H1 (cell line): Measurements from ENCODE around the gene RICTOR. TPM values are rescaled to one million over a fixed set of nuclear protein-coding genes. Genes with fewer than 3 reads are reported as not detected.

ENCODE experiments used
- CTCF ChIA-PET: fragments of 300-600 bp; sonication (Branson Sonifier 250); formaldehyde crosslinking; loops from one replicate; lab custom pipeline; 2021; ENCODE audit not compliant: partially characterized antibody; lab: Charles Lee
- POLR2A ChIA-PET: fragments of 300-600 bp; sonication (Branson Sonifier 250); formaldehyde crosslinking; loops from one replicate; lab custom pipeline; 2021; ENCODE audit warnings: inconsistent platforms; ENCODE audit not compliant: partially characterized antibody; lab: Charles Lee
- DNase-seq, 2 experiments: peaks; one replicate each; pipeline versions ENCODE4 v3.0.0 to v3.0.0-alpha.2; 2010 to 2022; ENCODE audit warnings: low spot score in 2 of 2, low read depth in 1 of 2, mixed read lengths in 1 of 2
- FAIRE-seq: peaks from 2 replicates; lab custom pipeline; 2011; peaks lifted over from hg19 to GRCh38; lab: Jason Lieb, UNC
- H2AFZ ChIP-seq: 2 replicates; pipeline ENCODE4 v1.8.1; 2012; ENCODE audit warnings: low read length, inconsistent platforms
- H2AK5ac ChIP-seq: 2 replicates; pipeline ENCODE4 v1.6.1; 2013; ENCODE audit warnings: low read depth, low read length
- H2BK120ac ChIP-seq: replicated peaks from 2 replicates; pipeline ENCODE3; 2013; ENCODE audit warnings: low read depth, low read length, inconsistent platforms
- H2BK12ac ChIP-seq: 2 replicates; pipeline ENCODE4 v1.6.1; 2013; ENCODE audit warnings: low read depth, low read length
- H2BK15ac ChIP-seq: 2 replicates; pipeline ENCODE4 v1.6.1; 2013; ENCODE audit warnings: low read length
- H2BK20ac ChIP-seq: 2 replicates; pipeline ENCODE4 v1.6.1; 2013; ENCODE audit warnings: low read length
- H2BK5ac ChIP-seq: 2 replicates; pipeline ENCODE4 v1.6.1; 2013; ENCODE audit warnings: low read depth, low read length
- H3K14ac ChIP-seq: 2 replicates; pipeline ENCODE4 v1.6.1; 2013; ENCODE audit warnings: inconsistent platforms; ENCODE audit not compliant: insufficient read length
- H3K18ac ChIP-seq: 2 replicates; pipeline ENCODE4 v1.6.1; 2013; ENCODE audit warnings: low read length; ENCODE audit errors: extremely low read depth
- H3K23ac ChIP-seq: 2 replicates; pipeline ENCODE4 v1.6.1; 2013; ENCODE audit warnings: inconsistent platforms; ENCODE audit not compliant: insufficient read length
- H3K23me2 ChIP-seq: 2 replicates; pipeline ENCODE4 v1.6.1; 2013; ENCODE audit warnings: low read depth, low read length
- H3K27ac ChIP-seq: 2 replicates; pipeline ENCODE4 v1.6.1; 2011; ENCODE audit warnings: low read depth, low read length, inconsistent platforms
- H3K27me3 ChIP-seq, 4 experiments: replicated peaks in 1 of 4; 1 replicate in 1 of 4; 2 replicates in 3 of 4; pipeline versions ENCODE4 v1.6.1 to v1.8.1; 2011 to 2013; ENCODE audit warnings: low read length in 3 of 4, mild to moderate bottlenecking in 3 of 4, inconsistent platforms in 2 of 4, mixed read lengths in 2 of 4, moderate library complexity in 1 of 4; ENCODE audit not compliant: control insufficient read depth in 3 of 4, insufficient read depth in 3 of 4; ENCODE audit errors: extremely low read depth in 1 of 4
- H3K36me3 ChIP-seq, 4 experiments: 2 replicates each; pipeline versions ENCODE4 v1.6.1 to v1.8.1; 2011 to 2013; ENCODE audit warnings: mild to moderate bottlenecking in 4 of 4, low read length in 3 of 4, moderate library complexity in 2 of 4, control low read depth in 1 of 4, inconsistent platforms in 1 of 4; ENCODE audit not compliant: insufficient read depth in 4 of 4, control insufficient read depth in 2 of 4
- H3K4ac ChIP-seq: replicated peaks from 2 replicates; pipeline ENCODE3; 2013; ENCODE audit warnings: low read length, low read depth, mixed read lengths, inconsistent platforms; ENCODE audit not compliant: insufficient read length
- H3K4me1 ChIP-seq, 4 experiments: replicated peaks in 1 of 4; 1 replicate in 1 of 4; 2 replicates in 3 of 4; pipeline versions ENCODE4 v1.6.1 to v1.8.1; 2011 to 2013; ENCODE audit warnings: low read length in 3 of 4, inconsistent platforms in 2 of 4, mixed read lengths in 1 of 4; ENCODE audit not compliant: insufficient read depth in 4 of 4, control insufficient read depth in 3 of 4
- H3K4me2 ChIP-seq, 2 experiments: 2 replicates each; pipeline versions ENCODE4 v1.6.1 to v1.8.1; 2011 to 2013; ENCODE audit warnings: low read depth in 2 of 2, low read length in 2 of 2, control low read depth in 1 of 2, inconsistent platforms in 1 of 2, mild to moderate bottlenecking in 1 of 2; ENCODE audit not compliant: insufficient read depth in 1 of 2
- H3K4me3 ChIP-seq, 4 experiments: fragments of 200-600, 300-600 bp in 1 of 4; sonication (generic), shearing (Covaris generic), sonication (Bioruptor Twin) in 1 of 4; 2 replicates each; pipeline versions ENCODE4 v1.5.1 to v1.8.1; 2011 to 2016; ENCODE audit warnings: low read length in 4 of 4, low read depth in 3 of 4, control low read depth in 2 of 4, inconsistent platforms in 2 of 4, mild to moderate bottlenecking in 2 of 4, mixed read lengths in 1 of 4, moderate library complexity in 1 of 4; ENCODE audit not compliant: insufficient read depth in 2 of 4; ENCODE audit errors: extremely low read depth in 1 of 4
- H3K56ac ChIP-seq: replicated peaks from 2 replicates; pipeline ENCODE3; 2013; ENCODE audit warnings: low read depth, mild to moderate bottlenecking, mixed read lengths, low read length, inconsistent platforms; ENCODE audit not compliant: insufficient read length
- H3K79me1 ChIP-seq: 2 replicates; pipeline ENCODE4 v1.6.1; 2013; ENCODE audit warnings: low read depth, low read length, control low read depth
- H3K79me2 ChIP-seq, 2 experiments: 2 replicates each; pipeline versions ENCODE4 v1.6.1 to v1.8.1; 2012 to 2013; ENCODE audit warnings: low read length in 2 of 2, mild to moderate bottlenecking in 2 of 2, inconsistent platforms in 1 of 2; ENCODE audit not compliant: insufficient read depth in 2 of 2, control insufficient read depth in 1 of 2
- H3K9ac ChIP-seq, 4 experiments: replicated peaks in 1 of 4; 1 replicate in 1 of 4; 2 replicates in 3 of 4; pipeline versions ENCODE4 v1.6.1 to v1.8.1; 2011 to 2013; ENCODE audit warnings: low read depth in 3 of 4, low read length in 3 of 4, control low read depth in 2 of 4, mild to moderate bottlenecking in 2 of 4, moderate library complexity in 2 of 4, inconsistent platforms in 1 of 4; ENCODE audit errors: extremely low read depth in 1 of 4
- H3K9me3 ChIP-seq, 2 experiments: 2 replicates each; pipeline versions ENCODE4 v1.6.1 to v1.8.1; 2012 to 2013; ENCODE audit warnings: mild to moderate bottlenecking in 2 of 2, moderate library complexity in 2 of 2, control low read depth in 1 of 2, inconsistent platforms in 1 of 2, low read depth in 1 of 2, low read length in 1 of 2, mixed read lengths in 1 of 2; ENCODE audit not compliant: insufficient read depth in 2 of 2
- H4K20me1 ChIP-seq, 2 experiments: replicated peaks in 1 of 2; 2 replicates each; pipeline versions ENCODE3 to v1.8.1; 2011 to 2013; ENCODE audit warnings: inconsistent platforms in 2 of 2, low read length in 2 of 2, mild to moderate bottlenecking in 1 of 2; ENCODE audit not compliant: insufficient read depth in 2 of 2, control insufficient read depth in 1 of 2
- H4K5ac ChIP-seq: 2 replicates; pipeline ENCODE4 v1.6.1; 2013; ENCODE audit warnings: low read length, low read depth, mixed read lengths, inconsistent platforms; ENCODE audit not compliant: insufficient read length
- H4K8ac ChIP-seq: 2 replicates; pipeline ENCODE4 v1.8.0; 2013; ENCODE audit warnings: mild to moderate bottlenecking, moderate library complexity, low read length, inconsistent platforms; ENCODE audit not compliant: insufficient read depth; ENCODE audit errors: extremely low read depth
- H4K91ac ChIP-seq: replicated peaks from 2 replicates; pipeline ENCODE3; 2013; ENCODE audit warnings: low read length, mixed read lengths, inconsistent platforms; ENCODE audit not compliant: insufficient read length
- BACH1 ChIP-seq: IDR thresholded peaks from 2 replicates; pipeline ENCODE4 v1.6.1; 2012; ENCODE audit warnings: low read length, improper control_type of control experiment
- CTCF ChIP-seq, 3 experiments: IDR thresholded peaks; 1 replicate in 2 of 3; 2 replicates in 1 of 3; pipeline versions ENCODE4 v1.5.1 to v1.6.1; 2011; ENCODE audit warnings: low read length in 3 of 3, mild to moderate bottlenecking in 3 of 3, inconsistent platforms in 2 of 3, low read depth in 1 of 3, moderate library complexity in 1 of 3; ENCODE audit not compliant: insufficient read depth in 1 of 3; ENCODE audit errors: control extremely low read depth in 1 of 3
- RAD21 ChIP-seq, 2 experiments: IDR thresholded peaks in 1 of 2; conservative IDR thresholded peaks in 1 of 2; 2 replicates each; pipeline ENCODE4 v1.6.1; 2011; ENCODE audit warnings: low read depth in 2 of 2, low read length in 2 of 2, improper control_type of control experiment in 1 of 2, inconsistent platforms in 1 of 2, mild to moderate bottlenecking in 1 of 2, moderate library complexity in 1 of 2
- WGBS, 2 experiments: shearing (Covaris generic) in 1 of 2; methylation state at CpG; one replicate each; pipeline versions ENCODE4 v1.1.6 to v1.1.7; 2013 to 2015; ENCODE audit warnings: low lambda C conversion rate in 2 of 2, mixed read lengths in 2 of 2, inconsistent platforms in 1 of 2, low coverage in 1 of 2, missing lambda C conversion rate in 1 of 2; ENCODE audit not compliant: insufficient replicate concordance in 2 of 2, insufficient coverage in 1 of 2, insufficient read length in 1 of 2; ENCODE audit errors: extremely low coverage in 1 of 2, missing lambda C conversion rate in 1 of 2; 5-methylcytosine and 5-hydroxymethylcytosine counted together
- polyA plus RNA-seq, 7 experiments: library from polyadenylated mRNA; depleted of rRNA in 3 of 7; stranded (reverse) in 5 of 7; unstranded in 2 of 7; fragments of >200 nt in 5 of 7; fragments of 200-250 nt in 2 of 7; gene quantifications; 1 replicate in 5 of 7; 2 replicates in 1 of 7; 4 replicates in 1 of 7; pipeline versions ENCODE4 v1.2.1 to v1.2.3, GENCODE V29; 2011 to 2013; ENCODE audit warnings: missing spikeins in 2 of 7, mixed read lengths in 2 of 7
- total RNA-seq: library from RNA; stranded (reverse); fragmentation: NEBNext Ultra II Directional; extraction: Animal tissue kit (Norgen Biotek cat#: 25700); gene quantifications from 2 replicates; pipeline ENCODE4 v1.2.1, GENCODE V29; 2021

RICTOR gene
- total and polyA plus RNA-seq, 2 of the 8 experiments (the other 6 are each of a cell fraction or from before 2014, with no cell fraction given), result 4.3 to 26.6 TPM

DNA sequence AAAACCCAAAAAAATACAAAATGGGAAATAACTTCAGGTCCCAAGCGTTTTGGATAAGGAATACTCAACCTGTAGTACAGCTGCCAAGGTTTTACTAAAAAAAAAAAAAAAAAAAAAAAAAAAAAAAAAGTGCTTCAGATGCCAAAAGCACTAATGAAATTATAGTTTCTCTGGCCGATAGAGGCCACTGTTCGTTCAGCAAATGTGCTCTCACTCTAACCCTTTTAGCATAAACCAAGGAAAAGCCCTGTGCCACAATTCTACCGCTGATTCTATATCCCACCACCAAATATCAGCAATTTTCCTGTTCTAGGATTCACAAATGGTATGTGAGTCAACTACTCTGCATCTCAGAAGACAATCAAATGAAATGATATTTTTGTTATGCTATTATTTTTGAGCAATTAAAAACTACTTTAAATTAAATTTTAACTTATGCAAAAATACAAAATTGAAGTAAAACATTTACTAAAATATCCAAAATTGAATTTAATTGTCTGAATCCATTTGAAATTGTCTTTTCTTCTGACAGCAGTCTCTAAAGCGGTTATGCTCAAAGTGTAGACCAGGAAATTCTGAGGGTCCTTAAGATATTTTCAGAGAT is 79.8 kb downstream of the RICTOR start:
- Histone ChIP-seq H3K36me3 (peaks cover 0 to 10% (median 3%) of the 10 kb centered on the region in 4 experiments; a peak in 4 of 8 replicates), H3K79me1 (no peaks in the 10 kb centered on the region), H2BK20ac (no peak overlapping the region), H4K5ac (no peak overlapping the region), H2BK12ac (no peak overlapping the region), H2BK120ac (no peak overlapping the region), H3K4ac (no peak overlapping the region), H4K20me1 (peaks cover 0 to 1% of the 10 kb centered on the region in 2 experiments), H3K4me3 (no peak overlapping the region), H3K23ac (no peak overlapping the region), H2BK5ac (no peak overlapping the region), H3K18ac (no peak overlapping the region), H3K9ac (no peak overlapping the region), H4K8ac (no peak overlapping the region), H2AK5ac (no peak overlapping the region), H3K79me2 (no peaks in the 10 kb centered on the region), H3K4me1 (no peaks in the 10 kb centered on the region), H3K14ac (no peak overlapping the region), H3K23me2 (no peaks in the 10 kb centered on the region), H3K56ac (no peak overlapping the region), H4K91ac (no peak overlapping the region), H2BK15ac (no peak overlapping the region), H3K4me2 (no peak overlapping the region), H3K27ac (no peak overlapping the region), H2AFZ (no peak overlapping the region), H3K27me3 (no peaks in the 10 kb centered on the region), H3K9me3 (peaks cover 2% of the 10 kb centered on the region in 2 experiments; a peak in 2 of 4 replicates)
- TF ChIP-seq RAD21 (IDR thresholded peaks at IDR 0.05 in 1 of 2, conservative IDR thresholded peaks at IDR 0.05 in 1 of 2; ENCODE audit: low read depth in 2 of 2, low read length in 2 of 2) (peak; percentile 70 to 75), CTCF (IDR thresholded peaks at IDR 0.05; ENCODE audit: control extremely low read depth in 1 of 3, insufficient read depth in 1 of 3, low read depth in 1 of 3, low read length in 3 of 3) (peak in 2 of 3 experiments; percentile 47 to 56; a peak in 2 of 4 replicates), BACH1 (no peak)
- DNase-seq (no peak), FAIRE-seq (no peak)
- ChIA-PET POLR2A (no interaction called here), CTCF (no interaction called here)
- whole genome bisulfite sequencing, 2 experiments, result 56% methylated on average over 5 of the region's 5 CpGs; no CpG with 5 or more reads in 1 of the 2 experiments
